HG03175 (cell line): ENCODE results near the gene IMPA2.
"Not testable (repeated sequence)": the region's sequence is repeated elsewhere in the genome, so short reads cannot be mapped to it uniquely, and the experiment has no call there.

Experiments
- ATAC-seq: cut with Tn5 transposase; IDR thresholded peaks from one replicate; pipeline ENCODE4 v1.9.1; 2021; ENCODE audit warnings: mild to moderate bottlenecking, moderate library complexity; ENCODE audit not compliant: unreplicated experiment

Gene IMPA2

DNA sequence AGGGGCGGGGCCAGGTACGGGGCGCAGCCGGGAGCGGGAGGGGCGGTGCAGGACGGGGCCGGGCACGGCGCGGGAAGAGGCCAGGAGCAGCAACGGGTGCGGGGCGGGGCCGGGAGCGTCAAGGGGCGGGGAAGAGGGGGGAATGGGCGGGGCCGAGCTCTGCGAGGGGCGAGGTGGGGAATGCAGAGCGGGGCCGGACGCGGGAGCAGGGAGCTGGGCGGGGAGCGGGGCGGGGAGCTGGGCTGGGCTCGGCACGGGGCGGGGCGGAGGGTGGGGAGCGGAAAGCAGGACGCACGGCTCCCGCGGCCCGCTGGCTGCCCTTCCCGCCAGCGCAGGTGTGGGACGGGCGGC, at the start of gene IMPA2:
Gene IMPA2, plus strand, starts transcription at position 316 of the 351 bp plus-strand sequence. CDS start 163 bp downstream, outside the sequence.
- ATAC-seq = no peak

DNA sequence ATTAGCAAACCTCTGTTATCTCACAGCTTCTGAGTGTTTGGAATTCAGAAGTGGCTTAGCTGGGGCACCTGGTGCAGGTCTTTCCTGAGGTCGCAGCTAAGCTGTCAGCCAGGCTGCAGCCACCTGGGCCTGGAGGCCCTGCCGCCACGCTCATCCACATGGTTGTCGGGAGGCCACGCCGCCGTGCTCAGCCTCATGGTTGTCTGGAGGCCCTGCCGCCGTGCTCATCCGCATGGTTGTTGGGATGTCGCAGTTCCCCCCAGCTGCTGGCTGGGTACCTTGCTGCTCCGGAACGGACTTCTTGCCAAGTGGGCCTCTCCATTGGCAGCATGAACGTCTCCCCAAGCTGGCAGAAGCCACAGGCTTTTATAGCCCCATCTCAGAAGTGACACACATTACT, 48.9 kb upstream of the IMPA2 start:
- no peak for ATAC-seq

DNA sequence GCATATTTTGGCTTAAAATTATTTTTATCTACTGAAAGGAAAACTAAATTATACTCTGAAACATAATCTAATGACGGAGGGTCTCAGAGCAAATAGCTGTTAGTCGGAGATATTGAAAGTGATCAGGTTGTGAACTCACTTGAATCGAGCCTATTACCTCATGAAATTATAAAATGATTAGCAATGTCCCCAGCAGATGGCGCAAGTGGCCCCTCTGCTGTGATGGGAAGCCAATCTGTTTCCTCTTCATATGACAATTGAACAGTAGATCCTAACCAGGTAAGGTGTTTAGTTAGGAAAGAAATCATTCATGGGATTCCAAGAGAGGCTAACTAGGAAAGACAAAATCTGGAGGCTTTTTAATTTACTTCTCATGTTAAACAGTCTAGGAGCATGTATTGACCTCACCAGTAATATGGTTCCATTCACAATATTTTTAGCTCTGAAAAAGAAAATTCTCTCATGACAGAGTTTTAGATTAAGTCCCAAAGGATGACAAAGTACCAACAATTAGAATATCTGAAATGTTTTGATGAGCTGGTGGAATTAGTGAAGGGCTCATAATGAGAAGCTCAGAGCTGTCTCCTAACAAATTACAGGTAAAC, 43.3 kb upstream of the IMPA2 start:
- peak; percentile 57 for ATAC-seq

DNA sequence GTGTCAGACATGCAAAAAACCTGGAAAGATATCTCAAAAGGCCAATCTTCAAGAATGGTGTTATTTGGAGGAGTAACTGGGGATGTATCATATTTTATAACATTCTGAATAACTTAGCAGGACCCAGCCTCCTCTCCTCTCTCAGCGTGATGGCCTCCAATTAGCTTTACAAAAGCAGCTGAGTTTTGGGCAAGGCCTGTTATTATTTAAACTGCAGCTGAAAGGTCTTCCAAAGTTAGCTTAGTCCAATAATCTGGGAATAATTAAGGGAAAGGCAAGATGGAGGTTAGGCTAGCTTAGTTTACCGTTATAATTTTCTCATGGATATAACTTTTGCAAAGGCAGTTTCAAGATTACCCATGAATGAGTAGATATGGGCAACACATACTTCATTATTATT, 40.4 kb upstream of the IMPA2 start:
- no peak for ATAC-seq

DNA sequence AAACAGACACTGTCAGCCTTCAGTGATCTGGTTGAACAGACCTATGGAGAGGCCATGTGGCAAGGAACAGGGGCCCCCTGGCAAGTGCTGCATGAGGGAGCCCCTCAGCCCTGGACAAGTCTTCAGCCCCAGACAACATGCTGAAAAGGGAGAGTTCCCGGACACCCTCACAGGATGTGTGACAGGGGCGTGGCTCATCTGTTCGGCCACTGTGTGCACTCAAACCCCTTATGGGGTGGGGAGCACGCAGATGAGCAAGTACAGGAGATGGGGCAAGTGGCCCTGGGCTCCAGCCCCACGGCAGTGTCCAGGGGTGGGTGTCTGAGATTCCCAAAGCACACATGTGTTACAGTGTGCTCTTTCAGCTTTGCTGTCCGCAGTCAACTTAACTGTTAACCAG, 37.8 kb upstream of the IMPA2 start:
- no peak for ATAC-seq

DNA sequence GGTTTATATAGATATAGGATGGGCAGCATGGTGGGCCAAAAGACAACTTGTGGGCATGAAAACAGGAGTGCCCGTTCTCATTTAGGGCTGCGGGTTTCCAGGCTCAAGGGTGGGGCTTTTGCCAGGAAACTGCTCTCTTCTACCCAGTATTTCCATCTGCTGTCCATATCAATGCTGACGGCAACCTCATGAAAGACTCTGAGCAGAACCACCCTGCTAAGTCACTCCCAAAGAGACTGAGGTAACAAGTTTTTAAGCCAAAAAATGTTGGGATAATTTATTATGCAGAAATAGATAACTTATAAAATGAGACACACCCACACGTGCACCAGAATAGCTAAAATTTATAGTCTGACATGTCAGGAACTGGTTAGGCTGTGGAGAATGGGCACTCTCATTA, 37.1 kb upstream of the IMPA2 start:
- no peak for ATAC-seq

DNA sequence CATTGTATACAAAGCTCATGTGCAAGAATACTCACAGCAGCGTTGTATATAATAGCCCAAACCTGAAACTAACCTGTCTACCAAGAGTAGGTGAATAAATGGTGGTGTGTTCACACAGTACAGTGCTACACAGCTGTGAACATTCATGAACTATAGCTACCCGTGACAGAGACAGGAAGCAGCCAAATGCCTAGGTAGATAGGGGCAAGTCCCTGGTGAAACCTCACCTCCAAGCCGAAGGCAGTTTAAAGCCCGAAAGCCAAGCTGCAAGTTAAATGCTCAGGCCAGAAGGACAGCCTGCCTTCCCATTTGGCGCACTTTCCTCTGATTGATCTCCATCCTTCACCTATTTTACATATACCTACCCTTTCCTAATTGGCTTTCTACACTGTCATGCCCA, 36.5 kb upstream of the IMPA2 start:
- no peak for ATAC-seq

DNA sequence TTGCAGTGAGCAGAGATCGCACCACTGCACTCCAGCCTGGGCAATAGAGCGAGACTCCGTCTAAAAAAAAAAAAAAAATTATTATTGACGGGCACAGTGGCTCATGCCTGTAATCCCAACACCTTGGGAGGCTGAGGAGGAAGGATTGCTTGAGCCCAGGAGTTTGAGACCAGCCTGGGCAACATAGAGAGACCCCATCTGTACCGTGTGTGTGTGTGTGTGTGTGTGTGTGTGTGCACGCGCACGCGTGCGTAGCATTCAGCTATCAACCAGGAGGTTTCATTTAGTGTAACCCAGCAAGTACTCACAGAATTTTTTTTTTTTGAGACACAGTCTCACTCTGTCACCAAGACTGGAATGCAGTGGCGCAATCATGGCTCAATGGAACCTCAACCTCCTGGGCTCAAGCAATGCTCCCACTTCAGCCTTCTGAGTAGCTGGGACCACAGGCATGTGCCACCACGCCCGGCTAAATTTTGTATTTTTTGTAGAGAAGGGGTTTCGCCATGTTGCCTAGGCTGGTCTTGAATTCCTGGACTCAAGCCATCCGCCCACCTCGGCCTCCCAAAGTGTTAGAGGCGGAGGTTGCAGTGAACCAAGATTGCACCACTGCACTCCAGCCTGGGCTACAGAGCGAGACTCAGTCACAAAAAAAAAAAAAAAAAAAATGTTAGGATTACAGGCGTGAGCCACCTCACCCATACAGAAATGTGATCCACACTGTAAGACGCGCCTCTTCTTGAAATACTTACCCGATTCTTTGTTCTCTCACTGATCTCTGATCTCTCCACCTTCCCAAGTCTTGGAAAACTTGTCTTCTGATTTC, 35.3 kb upstream of the IMPA2 start:
- not testable (repeated sequence) for ATAC-seq

DNA sequence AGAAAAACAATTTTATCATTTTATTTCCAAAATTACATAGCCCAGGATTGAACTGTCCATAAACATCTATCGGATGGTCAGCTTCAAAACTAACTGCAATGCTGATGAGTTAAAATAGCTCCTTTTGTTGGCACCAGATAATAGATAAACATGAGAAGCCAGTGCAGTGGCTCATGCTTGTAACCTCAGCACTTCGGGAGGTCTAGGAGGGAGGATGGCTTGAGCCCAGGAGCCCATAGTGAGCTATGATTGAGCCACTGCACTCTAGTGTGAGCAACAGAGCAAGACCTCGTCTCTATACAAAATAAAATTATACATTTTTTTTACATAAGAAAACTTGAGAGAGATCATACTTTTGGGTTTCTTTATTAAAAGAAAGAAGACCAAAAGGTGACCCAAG, 34.6 kb upstream of the IMPA2 start:
- ATAC-seq = no peak

DNA sequence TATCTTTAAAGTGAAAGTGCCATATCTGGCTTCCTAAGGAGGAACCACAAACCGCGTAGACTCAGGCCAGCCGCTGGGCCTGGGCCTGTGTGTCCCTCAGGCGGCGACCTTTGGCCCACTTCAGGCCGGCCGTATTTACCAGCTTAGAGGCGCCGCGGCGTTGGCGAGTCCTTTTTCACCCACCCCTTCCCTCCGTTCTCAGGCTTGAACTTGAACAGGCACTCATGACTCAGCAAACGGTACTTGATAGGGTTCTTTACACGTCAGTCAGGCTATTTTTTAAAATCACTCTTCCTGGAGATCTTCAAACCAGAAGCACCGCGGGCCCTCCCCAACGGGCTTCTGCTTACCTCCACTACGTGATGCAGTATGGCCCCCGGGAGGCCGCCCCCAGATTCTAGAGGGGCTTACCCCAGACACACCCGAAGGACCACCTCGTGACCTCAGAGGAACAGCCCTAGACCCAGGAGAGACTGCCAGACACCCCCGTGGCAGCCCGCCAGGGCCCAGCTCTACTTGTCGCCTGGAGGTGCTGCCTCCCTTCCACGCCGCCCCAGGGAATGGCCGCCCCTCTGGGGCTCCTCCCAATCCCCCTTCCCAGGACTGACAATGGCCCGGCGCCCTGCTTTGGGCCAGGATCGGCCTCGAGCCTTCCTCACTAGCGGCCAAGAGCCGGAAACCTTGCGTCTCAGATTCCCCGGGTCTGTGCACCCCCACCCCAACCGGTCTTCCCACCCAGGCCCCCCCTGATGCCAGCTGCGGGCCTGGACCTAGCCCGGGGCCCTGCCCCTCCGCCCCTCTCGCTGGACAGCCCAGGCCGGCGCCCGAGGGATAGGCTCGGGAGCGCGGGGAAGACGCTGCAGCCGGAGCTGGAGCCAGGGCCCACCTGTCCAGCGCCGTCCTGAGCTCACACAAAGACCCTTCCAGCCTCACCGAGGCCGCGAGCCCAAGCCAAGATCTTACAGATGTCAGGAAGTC, 33.8 kb upstream of the IMPA2 start:
- peak; percentile 87 for ATAC-seq

DNA sequence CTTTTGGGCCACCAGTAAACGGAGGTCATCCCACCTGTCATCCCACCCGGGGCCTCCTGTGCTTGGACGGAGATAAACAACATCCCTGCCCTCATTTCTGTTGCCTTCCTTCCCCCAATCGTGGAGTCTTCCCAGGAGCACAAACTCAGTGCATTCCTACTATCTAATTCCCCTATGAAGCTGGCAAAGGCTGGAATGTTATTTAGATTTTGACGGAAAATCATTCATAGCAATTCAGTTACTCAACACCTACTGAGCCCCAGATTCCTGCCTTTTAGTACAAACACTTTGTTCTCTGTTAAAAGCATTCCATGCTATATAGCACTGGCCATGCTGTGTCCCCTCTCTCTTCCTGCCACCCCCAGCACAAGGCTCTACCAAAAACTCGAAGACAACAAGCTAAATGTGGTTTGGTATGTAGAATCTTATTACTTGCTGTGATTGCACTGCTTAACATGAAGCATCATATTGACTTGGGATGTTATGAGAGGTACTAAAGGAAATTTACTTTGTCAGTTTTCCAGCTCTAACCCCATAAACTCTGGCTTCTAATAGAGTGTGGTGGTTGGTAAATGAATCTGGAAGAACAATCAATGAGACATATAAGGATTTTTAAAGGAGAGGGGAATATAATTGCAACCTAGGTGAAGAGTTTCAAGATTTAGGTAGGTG, 32.3 kb upstream of the IMPA2 start:
- ATAC-seq = no peak

DNA sequence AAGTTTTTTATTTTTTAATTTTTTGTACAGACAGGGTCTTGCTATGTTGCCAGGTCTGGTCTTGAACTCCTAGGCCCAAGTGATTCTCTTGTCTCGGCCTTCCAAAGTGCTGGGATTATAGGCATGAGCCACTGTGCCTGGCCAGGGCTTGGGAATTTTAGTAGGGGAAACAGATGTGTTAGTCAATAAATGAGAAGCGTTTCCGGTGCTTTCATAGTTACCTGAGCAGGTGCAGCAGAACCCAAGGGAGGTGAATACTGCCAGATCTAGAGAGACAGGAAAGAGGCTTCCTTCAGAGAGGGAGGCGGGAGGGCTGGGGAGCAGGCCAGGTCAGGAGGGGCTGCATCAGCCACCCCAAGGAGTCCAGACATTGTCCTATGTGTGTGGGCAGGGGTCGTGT, 30.5 kb upstream of the IMPA2 start:
- no peak for ATAC-seq

DNA sequence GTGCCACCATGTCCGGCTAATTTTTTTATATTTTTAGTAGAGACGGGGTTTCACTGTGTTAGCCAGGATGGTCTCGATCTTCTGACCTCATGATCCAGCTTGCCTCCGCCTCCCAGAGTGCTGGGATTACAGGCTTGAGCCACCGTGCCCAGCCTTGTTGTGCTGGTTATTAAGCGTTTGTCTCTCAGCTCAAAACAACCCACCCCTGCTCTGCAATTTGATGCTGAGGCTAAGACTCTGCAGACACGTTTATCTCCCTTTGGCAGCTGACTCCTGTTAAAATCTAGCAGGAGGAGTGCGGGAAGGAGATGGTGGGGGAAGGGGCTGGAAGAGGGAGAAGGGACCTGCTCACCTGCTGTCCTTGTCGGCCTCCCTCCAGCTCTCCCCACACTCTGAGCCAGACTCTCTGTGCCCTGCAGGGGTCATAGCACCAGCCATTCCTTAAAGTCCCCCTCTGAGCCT, 29.9 kb upstream of the IMPA2 start:
- no peak for ATAC-seq

DNA sequence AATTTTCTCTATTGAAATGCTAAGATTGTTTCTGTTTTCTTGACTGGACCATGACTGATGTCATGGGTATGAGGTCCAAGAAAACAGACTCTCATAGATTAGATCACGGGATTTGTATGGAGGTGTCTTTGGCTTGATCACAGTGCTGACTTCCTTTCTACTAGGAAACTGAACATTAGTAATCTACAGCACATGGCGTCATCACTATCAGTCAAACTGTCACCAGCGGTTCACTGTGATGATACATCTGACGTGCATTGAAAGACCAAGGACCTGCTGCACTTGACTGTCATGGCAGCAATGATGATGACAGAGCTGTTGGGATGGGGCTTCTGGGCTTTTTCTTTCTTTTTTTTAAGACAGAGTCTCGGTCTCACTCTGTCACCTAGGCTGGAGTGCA, 28.2 kb upstream of the IMPA2 start:
- no peak for ATAC-seq

DNA sequence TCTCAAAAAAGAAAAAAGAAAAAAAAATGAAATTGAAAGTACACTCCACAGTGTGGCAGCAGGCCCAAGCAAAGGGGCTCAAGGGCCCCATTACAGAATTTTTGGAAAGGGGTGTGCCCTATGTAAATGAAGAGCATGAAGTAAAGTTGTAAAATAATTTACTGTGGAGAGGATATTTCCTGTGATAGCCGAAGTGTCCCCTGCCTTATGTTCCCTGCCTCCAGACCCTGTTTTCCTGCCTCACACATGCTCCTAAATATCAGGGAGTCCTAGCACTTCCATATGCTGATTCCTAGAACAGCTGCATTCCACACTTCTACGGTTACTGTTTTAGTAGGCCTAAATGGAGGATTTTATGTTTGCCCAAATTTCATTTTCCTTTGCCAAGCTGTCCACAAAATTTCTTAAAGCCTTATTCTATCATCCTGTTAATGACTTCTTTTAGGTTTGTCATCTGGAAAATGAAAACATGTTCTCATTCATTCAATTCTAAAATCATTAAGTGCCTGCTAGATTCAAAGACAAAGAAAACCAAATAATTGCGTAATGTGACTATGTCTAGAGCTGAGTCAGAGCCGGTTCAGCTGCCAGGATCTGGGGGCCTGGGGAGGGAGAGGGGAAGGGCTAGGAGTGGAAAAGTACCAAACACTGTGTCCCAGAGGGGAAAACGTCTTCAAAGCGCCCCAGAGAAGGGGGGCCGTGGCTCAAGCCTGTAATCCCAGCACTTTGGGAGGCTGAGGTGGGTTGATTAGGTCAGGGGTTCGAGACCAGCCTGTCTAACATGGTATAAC, 25.9 kb upstream of the IMPA2 start:
- ATAC-seq = no peak

DNA sequence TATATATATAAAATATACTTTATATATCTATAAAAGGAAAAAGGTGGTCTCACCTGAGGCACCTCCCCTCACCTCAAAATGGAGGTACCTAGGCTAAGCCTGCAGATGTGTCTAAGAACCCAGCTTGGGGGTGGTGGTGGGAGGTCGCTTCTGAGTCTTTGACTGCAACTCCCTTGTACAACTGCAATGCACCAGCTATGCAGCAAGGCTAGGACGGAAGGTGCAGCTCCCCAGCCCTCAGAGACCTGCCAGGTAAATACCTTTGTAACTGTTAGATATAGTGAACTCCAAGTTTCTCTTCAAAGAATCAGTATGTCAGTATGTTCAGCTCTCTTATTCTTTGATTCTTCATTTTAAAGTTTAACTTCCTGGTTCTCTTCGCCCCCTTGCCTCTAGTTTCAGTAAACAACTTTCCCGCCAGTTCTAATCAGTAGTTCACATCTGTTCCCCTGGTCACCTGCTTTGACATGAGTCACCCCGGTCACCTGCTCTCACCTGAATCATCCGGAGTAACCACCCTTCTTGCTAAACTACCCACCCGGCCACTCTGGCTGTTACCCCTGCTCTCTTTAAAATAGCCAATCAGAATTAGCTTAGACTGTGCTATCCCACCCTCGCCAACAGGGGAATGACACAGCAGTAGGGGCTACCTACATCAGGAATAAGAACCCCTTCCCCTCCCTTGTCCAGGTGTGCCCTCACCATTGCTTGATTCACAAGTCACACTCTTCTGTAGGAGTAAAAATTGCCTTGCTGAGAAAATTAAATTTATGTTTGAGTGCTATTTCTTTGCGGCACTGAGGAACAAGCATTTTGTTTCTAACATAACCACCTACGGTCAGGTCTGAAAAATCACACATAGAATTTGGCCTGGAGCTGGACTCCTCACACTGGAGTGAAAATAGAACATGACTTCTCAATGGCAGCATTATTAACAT, 24.7 kb upstream of the IMPA2 start:
- no peak for ATAC-seq

DNA sequence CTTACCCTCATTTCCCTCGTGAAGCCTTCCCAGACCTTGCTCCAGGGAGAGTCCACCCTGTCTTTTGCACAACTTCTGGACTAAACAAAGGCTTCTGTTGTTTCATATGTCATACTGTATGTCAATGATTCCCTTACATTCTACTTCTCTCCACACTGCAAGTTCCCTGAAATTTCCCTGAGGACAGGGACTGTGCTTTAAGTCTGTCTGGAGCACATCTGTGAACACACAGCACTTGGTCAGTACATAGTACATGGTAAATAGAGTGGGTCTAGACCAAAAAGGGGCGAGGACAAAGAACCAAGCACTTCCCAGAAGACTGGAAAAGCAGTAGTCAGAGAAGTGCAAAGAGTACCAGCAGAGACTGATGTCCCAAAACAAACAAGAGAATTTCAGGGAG, 23.7 kb upstream of the IMPA2 start:
- ATAC-seq = no peak

DNA sequence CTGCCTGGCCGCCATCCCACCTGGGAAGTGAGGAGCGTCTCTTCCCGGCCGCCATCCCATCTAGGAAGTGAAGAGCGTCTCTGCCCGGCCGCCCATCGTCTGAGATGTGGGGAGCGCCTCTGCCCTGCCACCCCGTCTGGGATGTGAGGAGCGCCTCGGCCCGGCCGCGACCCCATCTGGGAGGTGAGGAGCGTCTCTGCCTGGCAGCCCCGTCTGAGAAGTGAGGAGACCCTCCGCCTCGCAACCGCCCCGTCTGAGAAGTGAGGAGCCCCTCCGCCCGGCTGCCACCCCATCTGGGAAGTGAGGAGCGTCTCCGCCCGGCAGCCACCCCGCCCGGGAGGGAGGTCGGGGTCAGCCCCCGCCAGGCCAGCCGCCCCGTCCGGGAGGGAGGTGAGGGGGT, 21.7 kb upstream of the IMPA2 start:
- ATAC-seq = not testable (repeated sequence)
